Panc1 (cell line): ENCODE results near the gene MLST8. TPM values are rescaled to one million over a fixed set of nuclear protein-coding genes. Genes with fewer than 3 reads are reported as not detected.

Source experiments
- ATAC-seq: fragments of 200-7000 bp; cut with Tn5 transposase; 2 replicates; pipeline ENCODE4 v1.9.1; 2020; ENCODE audit warnings: mild to moderate bottlenecking, moderate library complexity
- BruUV-seq: library from RNA; stranded (reverse); fragments of 400-500 nt; replicated peaks from 2 replicates; lab custom pipeline; 2021; lab: Mats Ljungman, UMichigan
- CTCF ChIA-PET: fragments of 300-600 bp; sonication (Branson Sonifier 250); formaldehyde crosslinking; loops from one replicate; lab custom pipeline; 2022; ENCODE audit warnings: antibody characterized with exemption; lab: Charles Lee
- POLR2A ChIA-PET: fragments of 300-600 bp; sonication (Branson Sonifier 250); formaldehyde crosslinking; loops from one replicate; lab custom pipeline; 2022; ENCODE audit warnings: antibody characterized with exemption; lab: Charles Lee
- DNase-seq: peaks from one replicate; pipeline ENCODE4 v3.0.0-alpha.2; 2010; ENCODE audit warnings: low read depth, low spot score
- H3K27ac ChIP-seq: 2 replicates; pipeline ENCODE4 v1.5.1; 2011; ENCODE audit warnings: mild to moderate bottlenecking, low read length, inconsistent platforms
- H3K27me3 ChIP-seq: fragments of 200-500 bp; sonication (Bioruptor generic); 2 replicates; pipeline ENCODE4 v1.6.0; 2014; ENCODE audit warnings: low read length, inconsistent platforms; ENCODE audit not compliant: control insufficient read depth, insufficient read depth
- H3K36me3 ChIP-seq: fragments of 200-500 bp; sonication (Bioruptor generic); 2 replicates; pipeline ENCODE4 v1.5.1; 2014; ENCODE audit warnings: inconsistent platforms, mild to moderate bottlenecking, low read length, moderate library complexity; ENCODE audit not compliant: control insufficient read depth, insufficient read depth
- H3K4me1 ChIP-seq: 2 replicates; pipeline ENCODE4 v1.5.1; 2011; ENCODE audit warnings: inconsistent platforms, mild to moderate bottlenecking, low read length, moderate library complexity; ENCODE audit not compliant: control insufficient read depth, insufficient read depth
- H3K4me3 ChIP-seq, 2 experiments: 2 replicates each; pipeline ENCODE4 v1.5.1; 2011 to 2012; ENCODE audit warnings: low read depth in 2 of 2, low read length in 2 of 2, mild to moderate bottlenecking in 2 of 2, inconsistent platforms in 1 of 2, moderate library complexity in 1 of 2
- H3K9me3 ChIP-seq: fragments of 200-500 bp; sonication (Bioruptor generic); 2 replicates; pipeline ENCODE4 v1.5.1; 2014; ENCODE audit warnings: low read depth, mild to moderate bottlenecking, inconsistent platforms, low read length, moderate library complexity; ENCODE audit not compliant: control insufficient read depth, insufficient read depth
- CTCF ChIP-seq: fragments of 450-650 bp; IDR thresholded peaks from 2 replicates; pipeline ENCODE4 v1.5.1; 2017; ENCODE audit warnings: mild to moderate bottlenecking
- POLR2AphosphoS5 ChIP-seq: IDR thresholded peaks from 2 replicates; pipeline ENCODE4 v1.6.1; 2012; ENCODE audit warnings: mild to moderate bottlenecking, low read depth, low read length, moderate library complexity
- REST ChIP-seq, 2 experiments: IDR thresholded peaks; 2 replicates each; pipeline ENCODE4 v1.6.1; 2011 to 2012; ENCODE audit warnings: low read depth in 2 of 2, control low read depth in 1 of 2, low read length in 1 of 2, mild to moderate bottlenecking in 1 of 2, moderate library complexity in 1 of 2; ENCODE audit not compliant: insufficient read depth in 1 of 2
- SIN3A ChIP-seq: IDR thresholded peaks from 2 replicates; pipeline ENCODE4 v1.6.1; 2012; ENCODE audit warnings: low read depth, mild to moderate bottlenecking, low read length, moderate library complexity, borderline replicate concordance; ENCODE audit not compliant: insufficient read depth
- in situ Hi-C: cut with HindIII; loops from 2 replicates; pipeline ENCODE4 v1.10.0; 2016; ENCODE audit warnings: low sequenced_read_pairs, low pct_unique_long_range_greater_than_20kb
- intact Hi-C: fragments of 100-400 bp; cut with micrococcal nuclease; formaldehyde crosslinking; loops from one replicate; pipeline ENCODE4 v1.10.0; 2022; ENCODE audit not compliant: unreplicated experiment
- total RNA-seq: library from RNA; stranded (reverse); gene quantifications from one replicate; pipeline ENCODE4 v1.2.1, GENCODE V29; 2021; ENCODE audit not compliant: unreplicated experiment

MLST8 gene
- total RNA-seq, 1 experiment from 2014 or later = 91.1 TPM

DNA sequence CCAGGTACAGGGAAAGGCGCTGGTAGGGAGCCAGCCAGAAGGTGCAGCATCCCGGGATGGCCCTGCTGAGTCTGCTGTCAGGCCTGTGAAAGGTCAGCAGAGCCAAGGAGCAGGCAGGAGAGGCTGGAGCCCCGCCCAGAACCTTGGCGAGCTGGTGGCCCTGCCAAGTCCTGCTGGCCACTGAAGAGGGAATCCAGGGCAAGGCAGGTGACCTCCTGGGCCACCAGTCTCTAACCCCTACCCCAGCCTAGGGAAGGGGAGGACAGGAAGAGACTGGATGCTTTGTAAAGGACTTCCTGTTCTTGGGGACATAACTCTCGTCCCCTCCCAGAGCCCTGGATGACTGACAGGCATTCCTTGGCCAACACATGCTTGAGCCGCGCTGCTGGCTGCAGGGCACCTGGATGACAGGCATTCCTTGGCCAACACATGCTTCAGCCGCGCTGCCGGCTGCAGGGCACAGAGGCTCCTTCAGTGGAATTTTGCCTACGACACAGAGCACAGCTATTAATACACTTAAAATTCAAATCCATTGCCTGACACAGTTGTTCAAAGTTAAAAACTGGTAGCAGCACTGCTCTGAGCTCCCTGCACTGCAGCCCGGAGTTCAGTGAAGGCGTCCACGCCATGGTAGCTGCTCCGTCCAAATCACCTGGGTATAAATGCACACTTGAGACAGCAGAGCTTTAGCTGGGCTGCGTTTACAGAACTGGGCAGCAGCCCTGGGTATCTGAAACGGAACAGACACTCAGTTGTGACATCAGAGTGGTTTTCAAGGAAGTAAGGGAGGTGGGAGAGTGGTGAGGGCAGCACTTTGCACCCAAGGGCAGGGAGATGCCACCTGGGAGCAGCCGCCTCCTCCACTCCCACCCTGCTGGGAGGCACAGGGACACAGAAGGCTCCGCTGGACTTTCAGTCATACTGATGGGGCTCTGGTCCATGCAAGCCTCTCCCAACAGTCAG lies 7.4 kb downstream of the MLST8 start:
- no peaks in the 10 kb centered on the region for H3K27me3 ChIP-seq
- ChIA-PET CTCF (no interaction called here), POLR2A (no interaction called here)
- intact Hi-C loops (no loop called here), in situ Hi-C loops (no loop called here)
- BruUV-seq = TSS peak; percentile 94
- H3K36me3 ChIP-seq = peaks cover 3% of the 10 kb centered on the region; the same call in 1 of the 2 replicates
- peaks cover 30% of the 10 kb centered on the region for H3K4me1 ChIP-seq
- ATAC-seq (peak; percentile 17), DNase-seq (no peak)
- 0 out of 2 replicates have a peak, but pooled peaks have one; percentile 17 for TF ChIP-seq SIN3A
- TF ChIP-seq POLR2AphosphoS5 = no peak
- H3K4me3 ChIP-seq = peak overlapping the region; percentile 65 to 83
- peak overlapping the region; percentile 86 for H3K27ac ChIP-seq
- no peaks in the 10 kb centered on the region for H3K9me3 ChIP-seq

DNA sequence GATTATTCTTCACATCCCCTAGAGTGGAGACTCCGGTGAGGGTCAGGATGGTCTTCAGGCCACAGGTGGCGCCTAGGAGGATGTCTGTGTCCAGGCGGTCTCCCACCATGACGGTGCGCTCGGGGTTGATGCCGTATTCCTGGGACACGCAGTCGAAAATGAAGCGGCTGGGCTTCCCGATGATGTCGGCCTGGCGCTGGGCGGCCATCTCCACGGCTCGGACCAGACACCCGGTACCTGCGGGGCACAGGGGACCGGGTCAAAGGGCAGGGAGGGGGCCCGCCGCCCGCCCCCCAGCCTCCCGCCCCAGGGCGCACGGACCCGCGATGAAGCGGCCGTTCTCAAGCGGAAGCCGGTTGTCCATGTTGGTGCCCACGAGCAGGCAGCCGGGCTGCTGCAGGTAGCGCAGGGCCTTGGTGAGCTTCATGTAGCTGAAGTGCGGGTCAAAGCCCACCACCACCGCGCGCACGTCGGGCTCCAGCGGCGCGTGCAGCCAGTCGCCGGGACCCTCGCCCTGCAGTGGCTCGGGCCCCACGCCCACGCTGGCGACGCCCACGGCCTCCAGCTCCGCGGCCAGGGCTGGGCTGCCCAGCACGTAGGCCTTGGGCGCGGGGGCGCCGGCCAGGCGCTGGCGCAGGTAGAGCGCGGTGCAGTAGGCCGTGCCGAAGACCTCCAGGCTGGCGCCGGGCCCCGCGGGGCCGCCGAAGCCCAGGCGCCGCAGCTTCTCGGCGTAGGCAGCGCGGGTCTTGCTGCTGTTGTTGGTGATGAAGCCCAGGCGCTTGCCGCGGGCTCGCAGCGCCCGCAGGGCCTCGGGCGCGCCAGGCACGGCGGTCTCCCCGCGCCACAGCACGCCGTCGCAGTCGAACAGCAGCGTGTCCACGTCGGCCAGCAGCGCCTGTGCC lies 8.8 kb downstream of the MLST8 start:
- intact Hi-C loops = no loop called here
- POLR2A ChIA-PET = interaction anchor here (0.8 kb wide), 1 partner anchor 38 kb away, joined by 3 read pairs; the partner anchor contains the start of gene ECI1

More for the DNA sequence above, 8.8 kb downstream of the MLST8 start:
- H3K27me3 ChIP-seq = no peaks in the 10 kb centered on the region
- TF ChIP-seq REST (IDR thresholded peaks at IDR 0.05; ENCODE audit: insufficient read depth in 1 of 2, low read depth in 2 of 2, low read length in 1 of 2) (0 out of 4 replicates have a peak, but pooled peaks of 1 of the 2 experiments have one; percentile 9), CTCF (no peak), SIN3A (peak; percentile 10; the same call in 1 of the 2 replicates)
- peaks cover 30% of the 10 kb centered on the region for H3K4me1 ChIP-seq
- H3K4me3 ChIP-seq = peak overlapping the region; percentile 65 to 83
- in situ Hi-C loops = no loop called here
- H3K9me3 ChIP-seq = no peaks in the 10 kb centered on the region
- DNase-seq (no peak), ATAC-seq (peak; percentile 3; the same call in 1 of the 2 replicates)
- CTCF ChIA-PET = no interaction called here
- BruUV-seq = no TSS peak
- peak overlapping the region; percentile 86 for H3K27ac ChIP-seq
- H3K36me3 ChIP-seq = peaks cover 3% of the 10 kb centered on the region; the same call in 1 of the 2 replicates
